Cardiac muscle cell (in vitro differentiated cells and primary cell): ENCODE data around the gene CSNK2A1. TPM values are rescaled to one million over a fixed set of nuclear protein-coding genes. Genes with fewer than 3 reads are reported as not detected.

Experiments used
- DNase-seq, 2 donors: peaks; one replicate each; pipeline versions ENCODE4 v3.0.0 to v3.0.0-alpha.2; 2010 to 2017; ENCODE audit warnings: low read depth in 1 of 2, low spot score in 1 of 2
- H3K27ac ChIP-seq: fragments of 200-600 bp; sonication (generic); 2 replicates; pipeline ENCODE4 v1.5.1; 2016
- H3K27me3 ChIP-seq: fragments of 200-600 bp; sonication (generic); 2 replicates; pipeline ENCODE4 v1.6.0; 2016; ENCODE audit warnings: control low read depth
- H3K36me3 ChIP-seq: fragments of 200-600 bp; sonication (generic); 2 replicates; pipeline ENCODE4 v1.5.1; 2016; ENCODE audit warnings: control low read depth
- H3K4me1 ChIP-seq: fragments of 200-600 bp; sonication (generic); 2 replicates; pipeline ENCODE4 v1.8.1; 2017; ENCODE audit warnings: low read depth, mild to moderate bottlenecking, mixed run types
- H3K4me3 ChIP-seq: fragments of 200-600 bp; sonication (generic); 2 replicates; pipeline ENCODE4 v1.5.1; 2016; ENCODE audit warnings: mild to moderate bottlenecking
- H3K9me3 ChIP-seq: fragments of 200-600 bp; sonication (generic); 2 replicates; pipeline ENCODE4 v1.5.1; 2017; ENCODE audit warnings: low read depth, mild to moderate bottlenecking, control low read depth
- CTCF ChIP-seq: IDR thresholded peaks from 2 replicates; pipeline ENCODE4 v1.5.1; 2012; ENCODE audit warnings: low read depth, mild to moderate bottlenecking, low read length
- polyA plus RNA-seq: library from polyadenylated mRNA; unstranded; fragments of >200 nt; fragmentation: Nextera tagmentation; extraction: Ambion mirVana; gene quantifications from 2 replicates; pipeline ENCODE4 v1.2.1, GENCODE V29; 2016
- total RNA-seq: library from RNA; depleted of rRNA; stranded (reverse); fragments of >200 nt; gene quantifications from 2 replicates; pipeline ENCODE4 v1.2.3, GENCODE V29; 2016

The CSNK2A1 gene
- total and polyA plus RNA-seq, 2 experiments from 2014 or later = 74.8 to 189 TPM

GRCh38 chr20:443223-443775 is 100.3 kb downstream of the CSNK2A1 start:
- Histone ChIP-seq H3K4me1 (peaks cover 12% of the 10 kb centered on the region), H3K36me3 (peaks cover 42% of the 10 kb centered on the region), H3K27ac (no peak overlapping the region), H3K27me3 (no peaks in the 10 kb centered on the region), H3K4me3 (no peak overlapping the region), H3K9me3 (no peaks in the 10 kb centered on the region)
- TF ChIP-seq CTCF = no peak
- DNase-seq = no peak

DNA sequence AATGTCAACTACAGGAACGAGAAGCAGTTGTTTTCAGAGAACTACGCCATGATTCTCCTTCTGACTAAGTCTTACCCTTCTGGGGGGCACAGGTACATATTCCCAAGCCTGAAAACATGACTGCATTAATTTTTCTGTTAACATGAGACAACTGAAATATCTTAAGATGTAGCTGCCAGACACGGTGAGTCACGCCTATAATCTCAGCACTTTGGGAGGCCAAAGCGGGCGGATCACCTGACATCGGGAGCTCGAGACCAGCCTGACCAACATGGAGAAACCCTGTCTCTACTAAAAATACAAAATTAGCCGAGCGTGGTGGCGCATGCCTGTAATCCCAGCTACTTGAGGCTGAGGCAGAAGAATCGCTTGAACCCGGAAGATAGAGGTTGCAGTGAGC is 103.0 kb downstream of the CSNK2A1 start:
- Histone ChIP-seq H3K4me3 (no peak overlapping the region), H3K27me3 (no peaks in the 10 kb centered on the region), H3K27ac (no peak overlapping the region), H3K36me3 (peaks cover 60% of the 10 kb centered on the region), H3K9me3 (no peaks in the 10 kb centered on the region), H3K4me1 (peaks cover 12% of the 10 kb centered on the region)
- no peak for TF ChIP-seq CTCF
- no peak for DNase-seq

DNA sequence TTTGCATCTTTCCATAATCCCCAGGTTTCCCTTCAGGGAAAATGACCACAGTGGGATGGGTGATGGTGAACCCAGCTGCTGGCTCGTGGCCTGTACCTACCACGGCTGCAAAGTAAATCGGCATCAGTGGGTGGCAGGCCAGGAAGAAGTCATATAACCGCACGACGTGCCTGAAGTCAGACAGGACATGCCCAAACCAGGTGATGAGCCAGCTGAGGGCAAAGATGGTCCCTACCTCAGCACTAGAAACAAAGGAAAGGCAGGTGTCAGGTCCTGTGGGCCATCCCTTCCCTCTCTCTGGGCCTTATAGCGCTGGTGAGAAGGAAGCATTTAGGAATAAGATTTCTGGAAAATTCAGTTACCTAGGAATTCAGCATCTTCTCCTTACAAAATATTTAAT is 103.4 kb downstream of the CSNK2A1 start:
- Histone ChIP-seq H3K27ac (no peak overlapping the region), H3K27me3 (no peaks in the 10 kb centered on the region), H3K4me1 (peaks cover 11% of the 10 kb centered on the region), H3K4me3 (no peak overlapping the region), H3K36me3 (peaks cover 62% of the 10 kb centered on the region), H3K9me3 (no peaks in the 10 kb centered on the region)
- no peak for DNase-seq
- TF ChIP-seq CTCF = no peak

DNA sequence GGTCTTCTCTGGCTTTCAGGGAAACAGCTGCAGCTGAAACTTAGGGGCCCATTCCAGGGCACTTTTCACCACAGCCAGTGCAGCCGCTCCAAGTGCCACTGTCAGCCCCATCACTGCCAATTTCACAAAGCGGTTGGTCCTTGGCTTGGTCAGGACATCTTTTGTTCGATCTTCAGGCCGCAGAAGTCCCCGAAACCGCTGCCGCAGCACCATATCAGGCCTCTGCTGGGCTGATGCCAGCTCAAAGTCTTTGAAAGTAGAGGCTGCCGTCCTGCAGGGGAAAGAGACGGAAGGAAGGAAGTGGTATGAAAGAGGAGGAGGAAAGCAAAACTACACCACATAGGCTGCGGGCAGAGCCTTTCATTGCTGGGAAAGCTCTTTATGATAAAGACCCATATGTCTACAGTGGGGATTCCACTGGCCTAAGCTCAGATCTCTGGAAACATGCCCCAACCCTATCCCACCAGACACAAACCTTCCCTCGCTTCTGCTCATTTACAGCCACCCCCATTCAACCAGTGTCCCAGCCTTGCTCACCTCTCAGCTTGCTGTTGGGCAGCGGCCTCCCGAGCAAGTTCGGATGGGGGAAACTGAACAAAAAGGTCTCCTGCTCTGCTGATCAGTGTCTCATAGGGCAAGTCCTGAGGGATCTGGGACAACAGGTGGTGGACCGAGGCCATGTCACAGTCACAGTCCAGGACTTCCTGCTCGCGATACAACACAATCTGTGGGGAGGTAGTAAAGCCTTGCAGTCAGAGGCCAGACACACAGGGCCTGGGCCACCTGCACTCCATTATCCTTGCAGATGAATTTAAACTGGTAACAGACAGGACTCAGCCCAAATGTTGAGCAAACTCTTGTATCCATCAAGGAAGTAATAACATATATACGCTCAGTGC is 104.8 kb downstream of the CSNK2A1 start:
- TF ChIP-seq CTCF = no peak
- H3K27me3 ChIP-seq = no peaks in the 10 kb centered on the region
- H3K9me3 ChIP-seq = no peaks in the 10 kb centered on the region
- DNase-seq = peak in 1 of 2 donors; percentile 40
- H3K4me1 ChIP-seq = no peaks in the 10 kb centered on the region
- no peak overlapping the region for H3K4me3 ChIP-seq
- peaks cover 72% of the 10 kb centered on the region for H3K36me3 ChIP-seq
- no peak overlapping the region for H3K27ac ChIP-seq

DNA sequence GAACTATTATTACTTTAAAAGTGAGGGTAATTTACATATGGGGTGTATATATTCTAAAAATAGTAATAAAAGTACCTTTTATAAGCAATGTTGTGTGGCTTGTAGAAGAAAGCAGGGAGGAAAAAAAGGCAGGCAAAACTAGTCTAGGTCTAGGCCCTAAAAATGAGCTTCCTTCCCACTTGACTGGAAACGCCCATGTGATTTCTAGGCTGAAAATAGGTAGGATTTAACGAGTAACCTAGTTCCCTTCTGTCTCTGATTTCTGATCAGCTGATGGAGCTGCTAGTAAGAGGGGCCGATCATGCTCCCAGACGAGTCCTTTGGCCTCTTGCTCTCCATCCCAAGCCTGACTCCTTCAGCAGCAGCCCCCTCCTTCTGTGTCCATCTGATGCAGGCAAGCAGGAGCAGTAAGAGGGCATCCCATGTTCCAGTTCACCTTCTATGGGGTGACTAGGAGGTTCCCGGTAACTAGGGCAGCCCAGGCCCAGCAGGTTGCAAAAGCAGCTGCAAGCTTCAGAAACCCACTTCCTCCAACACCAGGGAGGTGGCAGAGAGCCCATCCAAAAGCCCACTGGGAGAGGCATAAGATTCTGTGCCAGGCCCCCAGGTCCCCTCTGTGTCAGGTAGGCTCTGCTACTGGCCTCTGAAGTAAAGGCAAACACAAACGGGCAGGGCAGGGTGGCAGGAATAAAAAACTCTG is 105.7 kb downstream of the CSNK2A1 start:
- H3K36me3 ChIP-seq = peaks cover 69% of the 10 kb centered on the region
- H3K27me3 ChIP-seq = no peaks in the 10 kb centered on the region
- H3K4me3 ChIP-seq = no peak overlapping the region
- no peak overlapping the region for H3K27ac ChIP-seq
- no peaks in the 10 kb centered on the region for H3K4me1 ChIP-seq
- no peaks in the 10 kb centered on the region for H3K9me3 ChIP-seq
- DNase-seq = no peak
- no peak for TF ChIP-seq CTCF
